ENCODE measurements around the gene MYH11.

Gene MYH11

GRCh38 chr16:15773968-15774367 lies 82.9 kb downstream of the MYH11 start:
- in situ Hi-C loops (cut with HindIII; ENCODE audit: low sequenced_read_pairs), result no loop called here
- no peak overlapping the region for H3K4me3 ChIP-seq (ENCODE audit: low read depth, low read length)

GRCh38 chr16:15772579-15773293 lies 84.1 kb downstream of the MYH11 start:
- TF ChIP-seq CTCF (IDR thresholded peaks at IDR 0.05; ENCODE audit: low read depth, low read length), result no peak
- in situ Hi-C loops (cut with HindIII; ENCODE audit: low sequenced_read_pairs), result no loop called here
- no peak overlapping the region for H3K4me3 ChIP-seq (ENCODE audit: low read depth, low read length)

More at GRCh38 chr16:15773968-15774367, 82.9 kb downstream of the MYH11 start:
- no peak for TF ChIP-seq CTCF (IDR thresholded peaks at IDR 0.05; ENCODE audit: low read depth, low read length)
- DNase-seq (ENCODE audit: low read depth, low spot score), result no peak

GRCh38 chr16:15771694-15772093 lies 85.1 kb downstream of the MYH11 start:
- in situ Hi-C loops (cut with HindIII; ENCODE audit: low sequenced_read_pairs), result no loop called here
- DNase-seq (ENCODE audit: low read depth, low spot score), result no peak
- H3K4me3 ChIP-seq (ENCODE audit: low read depth, low read length), result no peak overlapping the region
- TF ChIP-seq CTCF (IDR thresholded peaks at IDR 0.05; ENCODE audit: low read depth, low read length), result no peak

More at GRCh38 chr16:15772579-15773293, 84.1 kb downstream of the MYH11 start:
- DNase-seq (ENCODE audit: low read depth, low spot score), result no peak

DNA sequence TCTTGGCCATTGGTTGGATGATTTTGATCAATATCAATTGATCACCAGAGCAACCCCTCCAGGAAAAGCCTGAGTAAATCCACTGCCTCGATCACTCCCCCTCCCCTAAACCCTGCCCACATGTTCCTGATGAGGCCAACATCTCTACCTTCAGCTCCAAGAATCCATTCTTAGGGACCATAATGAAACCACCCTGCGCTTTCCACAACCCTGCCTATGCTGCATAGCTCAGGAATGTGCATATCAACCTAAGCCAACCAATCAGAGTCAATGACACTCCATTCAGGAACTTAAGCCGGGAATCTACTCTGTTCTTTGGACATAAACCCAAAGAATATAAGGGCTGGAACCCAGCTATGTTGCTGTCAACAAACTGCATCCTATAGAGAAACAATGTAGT lies 86.3 kb downstream of the MYH11 start:
- no peak for DNase-seq (ENCODE audit: low read depth, low spot score)
- TF ChIP-seq CTCF (IDR thresholded peaks at IDR 0.05; ENCODE audit: low read depth, low read length), result no peak
- no peak overlapping the region for H3K4me3 ChIP-seq (ENCODE audit: low read depth, low read length)
- in situ Hi-C loops (cut with HindIII; ENCODE audit: low sequenced_read_pairs), result no loop called here

DNA sequence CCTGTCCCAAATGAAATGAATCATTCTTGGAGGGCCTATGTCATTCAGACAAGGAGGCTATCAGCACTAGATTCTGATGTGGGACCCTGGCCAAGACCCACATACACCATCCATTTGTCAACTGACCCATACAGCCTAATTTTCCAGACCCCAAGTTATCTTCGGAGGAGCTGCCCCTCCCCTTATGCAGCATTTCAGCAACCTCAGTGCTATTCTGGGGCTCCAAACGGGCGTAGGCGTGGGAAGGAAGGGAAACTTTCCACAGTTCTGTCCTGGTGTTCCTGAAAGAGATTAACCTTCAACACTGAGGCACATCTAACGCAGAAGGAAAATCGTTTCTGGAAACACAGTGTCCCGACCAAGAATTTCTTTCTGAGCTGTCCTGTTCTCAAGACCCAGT lies 86.7 kb downstream of the MYH11 start:
- H3K4me3 ChIP-seq (ENCODE audit: low read depth, low read length), result no peak overlapping the region
- in situ Hi-C loops (cut with HindIII; ENCODE audit: low sequenced_read_pairs), result no loop called here
- DNase-seq (ENCODE audit: low read depth, low spot score), result no peak
- no peak for TF ChIP-seq CTCF (IDR thresholded peaks at IDR 0.05; ENCODE audit: low read depth, low read length)

GRCh38 chr16:15769239-15769638 lies 87.6 kb downstream of the MYH11 start:
- no peak for DNase-seq (ENCODE audit: low read depth, low spot score)
- TF ChIP-seq CTCF (IDR thresholded peaks at IDR 0.05; ENCODE audit: low read depth, low read length), result no peak
- in situ Hi-C loops (cut with HindIII; ENCODE audit: low sequenced_read_pairs), result no loop called here
- H3K4me3 ChIP-seq (ENCODE audit: low read depth, low read length), result no peak overlapping the region

Measured in astrocyte of the spinal cord (primary cell).